ENCODE data around the gene PRKAB2. TPM values are rescaled to one million over a fixed set of nuclear protein-coding genes. Genes with fewer than 3 reads are reported as not detected.

Gene PRKAB2
- total and polyA plus RNA-seq, 2 of the 4 experiments (the other 2 are of a cell fraction) = 8.4 to 11.0 TPM

- no peak overlapping the region for H3K18ac ChIP-seq (ENCODE audit: low read depth, low read length)
- WGBS, 2 experiments (ENCODE audit: extremely low coverage in 2 of 2, insufficient read length in 1 of 2) = 80% methylated on average over 1 of the region's 2 CpGs; no CpG with 5 or more reads in 1 of the 2 experiments
Observed at GRCh38 chr1:147189514-147189913, 17.2 kb upstream of the PRKAB2 start.

More at GRCh38 chr1:147189514-147189913, 17.2 kb upstream of the PRKAB2 start:
- no peak overlapping the region for H3K14ac ChIP-seq (replicated peaks; ENCODE audit: low read depth, low read length)
- no peak overlapping the region for H4K8ac ChIP-seq (ENCODE audit: low read depth in 2 of 2, low read length in 2 of 2)
- dilution Hi-C loops (cut with HindIII; ENCODE audit: low sequenced_read_pairs, unreplicated experiment) (no loop called here), in situ Hi-C loops (cut with MboI; ENCODE audit: low sequenced_read_pairs) (no loop called here), intact Hi-C loops (cut with micrococcal nuclease) (no loop called here)
- no peak overlapping the region for H3K27ac ChIP-seq (ENCODE audit: insufficient read depth, low read length)
- H2BK15ac ChIP-seq (ENCODE audit: low read depth, low read length) = no peak overlapping the region
- H2BK120ac ChIP-seq (ENCODE audit: low read depth, low read length) = no peak overlapping the region
- H3K4ac ChIP-seq (ENCODE audit: low read depth, low read length) = no peak overlapping the region
- H3K36me3 ChIP-seq (ENCODE audit: control insufficient read depth, insufficient read depth, low read length) = no peaks in the 10 kb centered on the region
- H4K20me1 ChIP-seq (ENCODE audit: insufficient read depth, low read length) = no peaks in the 10 kb centered on the region
- H3K4me2 ChIP-seq (ENCODE audit: low read depth, low read length) = no peak overlapping the region
- no peak overlapping the region for H2AK5ac ChIP-seq (ENCODE audit: low read depth, low read length)
- H3K9ac ChIP-seq (ENCODE audit: low read depth, low read length) = no peak overlapping the region
- BruUV-seq (replicated peaks) = no TSS peak
- no peak overlapping the region for H4K5ac ChIP-seq (ENCODE audit: low read depth, low read length)
- H3K4me3 ChIP-seq (ENCODE audit: insufficient read depth, low read depth, low read length) = no peak overlapping the region
- CTCF ChIA-PET = no interaction called here
- no peak overlapping the region for H2BK5ac ChIP-seq (ENCODE audit: low read depth, low read length, poor library complexity, severe bottlenecking)
- POLR2A ChIA-PET (ENCODE audit: unreplicated experiment) = no interaction called here
- H3K27me3 ChIP-seq (ENCODE audit: control insufficient read depth, insufficient read depth, low read length) = no peaks in the 10 kb centered on the region
- H3K23ac ChIP-seq (ENCODE audit: low read depth, low read length) = no peak overlapping the region
- H2BK20ac ChIP-seq (ENCODE audit: low read depth, low read length) = no peak overlapping the region
- no peaks in the 10 kb centered on the region for H3K79me1 ChIP-seq (ENCODE audit: low read depth in 1 of 2, low read length in 2 of 2)
- no peak for TF ChIP-seq MAFK (IDR thresholded peaks at IDR 0.05; ENCODE audit: low read depth, low read length)
- no peak for TF ChIP-seq NFE2L2 (IDR thresholded peaks at IDR 0.05; ENCODE audit: low read depth, low read length)
- no peak for TF ChIP-seq POLR2A (IDR thresholded peaks at IDR 0.05; ENCODE audit: low read depth, low read length)
- TF ChIP-seq CEBPB (IDR thresholded peaks at IDR 0.05; ENCODE audit: low read depth, low read length) = no peak
- TF ChIP-seq FOS (IDR thresholded peaks at IDR 0.05; ENCODE audit: low read depth, low read length) = no peak
- no peak for TF ChIP-seq RFX5 (IDR thresholded peaks at IDR 0.05; ENCODE audit: low read depth, low read length)
- no peak for TF ChIP-seq CHD1 (IDR thresholded peaks at IDR 0.05; ENCODE audit: low read depth, low read length)
- no peak for TF ChIP-seq RCOR1 (IDR thresholded peaks at IDR 0.05; ENCODE audit: insufficient replicate concordance, low read length)
- TF ChIP-seq, protein P1, sequence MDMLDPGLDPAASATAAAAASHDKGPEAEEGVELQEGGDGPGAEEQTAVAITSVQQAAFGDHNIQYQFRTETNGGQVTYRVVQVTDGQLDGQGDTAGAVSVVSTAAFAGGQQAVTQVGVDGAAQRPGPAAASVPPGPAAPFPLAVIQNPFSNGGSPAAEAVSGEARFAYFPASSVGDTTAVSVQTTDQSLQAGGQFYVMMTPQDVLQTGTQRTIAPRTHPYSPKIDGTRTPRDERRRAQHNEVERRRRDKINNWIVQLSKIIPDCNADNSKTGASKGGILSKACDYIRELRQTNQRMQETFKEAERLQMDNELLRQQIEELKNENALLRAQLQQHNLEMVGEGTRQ (IDR thresholded peaks at IDR 0.05; ENCODE audit: low read depth, low read length) = no peak
- no peak for TF ChIP-seq MAZ (IDR thresholded peaks at IDR 0.05; ENCODE audit: borderline replicate concordance, low read depth, low read length)
- no peak for TF ChIP-seq SMC3 (IDR thresholded peaks at IDR 0.05; ENCODE audit: low read depth, low read length)
- no peak for TF ChIP-seq BHLHE40 (IDR thresholded peaks at IDR 0.05; ENCODE audit: low read depth, low read length)
- TF ChIP-seq RAD21 (IDR thresholded peaks at IDR 0.05; ENCODE audit: low read length) = no peak
- TF ChIP-seq CTCF (conservative IDR thresholded peaks at IDR 0.05; ENCODE audit: low read depth, low read length) = no peak
- TF ChIP-seq MXI1 (IDR thresholded peaks at IDR 0.05; ENCODE audit: borderline replicate concordance, low read depth, low read length) = no peak
- TF ChIP-seq, protein P2, sequence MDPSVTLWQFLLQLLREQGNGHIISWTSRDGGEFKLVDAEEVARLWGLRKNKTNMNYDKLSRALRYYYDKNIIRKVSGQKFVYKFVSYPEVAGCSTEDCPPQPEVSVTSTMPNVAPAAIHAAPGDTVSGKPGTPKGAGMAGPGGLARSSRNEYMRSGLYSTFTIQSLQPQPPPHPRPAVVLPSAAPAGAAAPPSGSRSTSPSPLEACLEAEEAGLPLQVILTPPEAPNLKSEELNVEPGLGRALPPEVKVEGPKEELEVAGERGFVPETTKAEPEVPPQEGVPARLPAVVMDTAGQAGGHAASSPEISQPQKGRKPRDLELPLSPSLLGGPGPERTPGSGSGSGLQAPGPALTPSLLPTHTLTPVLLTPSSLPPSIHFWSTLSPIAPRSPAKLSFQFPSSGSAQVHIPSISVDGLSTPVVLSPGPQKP (IDR thresholded peaks at IDR 0.05; ENCODE audit: borderline replicate concordance, low read depth, low read length) = no peak
- no peak overlapping the region for H4K91ac ChIP-seq (ENCODE audit: insufficient read depth, low read depth, low read length)
- H3K9me1 ChIP-seq (ENCODE audit: insufficient read depth, low read length) = no peaks in the 10 kb centered on the region
- no peak overlapping the region for H3K56ac ChIP-seq (ENCODE audit: extremely low read depth, insufficient read depth, low read length)
- H3K4me1 ChIP-seq (ENCODE audit: control insufficient read depth, insufficient read depth, low read length) = no peaks in the 10 kb centered on the region
- ATAC-seq (ENCODE audit: low read depth) (no peak), DNase-seq (no peak)
- H3K9me3 ChIP-seq (ENCODE audit: control insufficient read depth, insufficient read depth, low read length) = no peaks in the 10 kb centered on the region
- no peak overlapping the region for H2AK9ac ChIP-seq (replicated peaks; ENCODE audit: low read depth, low read length, poor library complexity)
- H2AFZ ChIP-seq (replicated peaks; ENCODE audit: low read length, poor library complexity) = no peak overlapping the region

Measured in IMR-90 (cell line).